Measurements from ENCODE around the gene MRPL27.
"Not testable (repeated sequence)": the region's sequence is repeated elsewhere in the genome, so short reads cannot be mapped to it uniquely, and the experiment has no call there.

Gene MRPL27

GRCh38 chr17:50372758-50373556, at the start of gene MRPL27, which contains the start of gene EME1:
Gene MRPL27 (minus strand): TSS chr17:50373184. CDS start chr17:50373170, 14 bp downstream.
Gene EME1 (plus strand): TSS chr17:50373229. CDS start chr17:50375209, 1,980 bp downstream.
- Histone ChIP-seq H3K27ac (peak within 1 kb of the TSS; percentile 78), H4K20me1 (ENCODE audit: insufficient read depth) (no peaks in the 10 kb centered on the region), H3K36me3 (ENCODE audit: insufficient read depth) (peaks cover 7% of the 10 kb centered on the region; the same call in 1 of the 2 replicates), H3K27me3 (ENCODE audit: insufficient read depth, low read depth) (no peaks in the 10 kb centered on the region), H3K4me3 (IDR thresholded peaks at IDR 0.05; ENCODE audit: insufficient read depth, low read depth, low read length) (peak within 1 kb of the TSS; percentile 79), H3K4me2 (peak within 1 kb of the TSS; percentile 63), H3K4me1 (ENCODE audit: low read depth, poor library complexity, severe bottlenecking) (peaks cover 15% of the 10 kb centered on the region), H3K79me2 (ENCODE audit: insufficient read depth, low read depth) (peaks cover 26% of the 10 kb centered on the region), H3K9ac (peak within 1 kb of the TSS; percentile 84), H2AFZ (ENCODE audit: low read depth) (peak within 1 kb of the TSS; percentile 87)
- no peak for TF ChIP-seq CTCF (conservative IDR thresholded peaks at IDR 0.05; ENCODE audit: low read depth, low read length)

GRCh38 chr17:50422738-50423137, 49.8 kb upstream of the MRPL27 start:
- Histone ChIP-seq H3K79me2 (ENCODE audit: insufficient read depth, low read depth) (peaks cover 6% of the 10 kb centered on the region; the same call in 1 of the 2 replicates), H3K27ac (no peak overlapping the region), H2AFZ (ENCODE audit: low read depth) (no peak overlapping the region), H3K4me2 (no peak overlapping the region), H3K27me3 (ENCODE audit: insufficient read depth, low read depth) (no peaks in the 10 kb centered on the region), H3K4me3 (IDR thresholded peaks at IDR 0.05; ENCODE audit: insufficient read depth, low read depth, low read length) (no peak overlapping the region), H3K4me1 (ENCODE audit: low read depth, poor library complexity, severe bottlenecking) (peaks cover 25% of the 10 kb centered on the region), H4K20me1 (ENCODE audit: insufficient read depth) (no peaks in the 10 kb centered on the region), H3K9ac (no peak overlapping the region), H3K36me3 (ENCODE audit: insufficient read depth) (no peaks in the 10 kb centered on the region)
- no peak for TF ChIP-seq CTCF (conservative IDR thresholded peaks at IDR 0.05; ENCODE audit: low read depth, low read length)

GRCh38 chr17:50421308-50422051, 48.5 kb upstream of the MRPL27 start:
- no peaks in the 10 kb centered on the region for H3K27me3 ChIP-seq (ENCODE audit: insufficient read depth, low read depth)
- H3K4me2 ChIP-seq: peak overlapping the region; percentile 14
- no peak overlapping the region for H3K27ac ChIP-seq
- H3K36me3 ChIP-seq (ENCODE audit: insufficient read depth): no peaks in the 10 kb centered on the region
- no peak overlapping the region for H3K4me3 ChIP-seq (IDR thresholded peaks at IDR 0.05; ENCODE audit: insufficient read depth, low read depth, low read length)
- no peaks in the 10 kb centered on the region for H4K20me1 ChIP-seq (ENCODE audit: insufficient read depth)
- H2AFZ ChIP-seq (ENCODE audit: low read depth): peak overlapping the region; percentile 41
- peaks cover 3% of the 10 kb centered on the region; the same call in 1 of the 2 replicates for H3K79me2 ChIP-seq (ENCODE audit: insufficient read depth, low read depth)
- TF ChIP-seq CTCF (conservative IDR thresholded peaks at IDR 0.05; ENCODE audit: low read depth, low read length): no peak
- no peak overlapping the region for H3K9ac ChIP-seq
- H3K4me1 ChIP-seq (ENCODE audit: low read depth, poor library complexity, severe bottlenecking): peaks cover 22% of the 10 kb centered on the region

GRCh38 chr17:50420419-50421112, 47.6 kb upstream of the MRPL27 start:
- no peaks in the 10 kb centered on the region for H3K27me3 ChIP-seq (ENCODE audit: insufficient read depth, low read depth)
- no peak overlapping the region for H3K9ac ChIP-seq
- H3K27ac ChIP-seq: no peak overlapping the region
- no peaks in the 10 kb centered on the region for H4K20me1 ChIP-seq (ENCODE audit: insufficient read depth)
- no peaks in the 10 kb centered on the region for H3K36me3 ChIP-seq (ENCODE audit: insufficient read depth)
- no peak overlapping the region for H3K4me2 ChIP-seq
- H3K4me3 ChIP-seq (IDR thresholded peaks at IDR 0.05; ENCODE audit: insufficient read depth, low read depth, low read length): no peak overlapping the region
- no peak for TF ChIP-seq CTCF (conservative IDR thresholded peaks at IDR 0.05; ENCODE audit: low read depth, low read length)
- H2AFZ ChIP-seq (ENCODE audit: low read depth): no peak overlapping the region
- peaks cover 21% of the 10 kb centered on the region for H3K4me1 ChIP-seq (ENCODE audit: low read depth, poor library complexity, severe bottlenecking)
- H3K79me2 ChIP-seq (ENCODE audit: insufficient read depth, low read depth): no peaks in the 10 kb centered on the region

DNA sequence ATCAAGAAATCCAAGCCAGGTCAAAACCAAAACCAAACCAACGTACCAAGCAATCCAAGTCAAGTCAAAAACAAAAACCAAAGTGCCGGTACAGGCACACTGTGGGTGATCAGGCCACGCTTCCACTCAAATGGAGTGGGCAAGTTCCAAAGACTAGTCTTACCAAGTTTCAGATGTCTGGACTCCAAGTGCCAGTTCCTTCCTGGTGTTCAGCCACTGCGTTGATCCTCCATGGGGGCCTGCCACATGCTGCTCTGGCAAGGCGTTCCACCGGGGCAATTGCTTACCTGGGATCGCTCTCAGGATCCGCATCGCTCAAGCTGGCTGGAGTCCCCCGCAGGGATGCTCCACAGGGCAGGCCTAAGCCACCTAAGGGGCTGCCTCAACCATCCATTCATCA, 46.6 kb upstream of the MRPL27 start:
- H3K4me2 ChIP-seq; H3K79me2 ChIP-seq (ENCODE audit: insufficient read depth, low read depth); H3K36me3 ChIP-seq (ENCODE audit: insufficient read depth); H4K20me1 ChIP-seq (ENCODE audit: insufficient read depth); H2AFZ ChIP-seq (ENCODE audit: low read depth); H3K27ac ChIP-seq; H3K27me3 ChIP-seq (ENCODE audit: insufficient read depth, low read depth); H3K4me3 ChIP-seq (IDR thresholded peaks at IDR 0.05; ENCODE audit: insufficient read depth, low read depth, low read length); H3K9ac ChIP-seq: not testable (repeated sequence)
- H3K4me1 ChIP-seq (ENCODE audit: low read depth, poor library complexity, severe bottlenecking): peaks cover 13% of the 10 kb centered on the region

Data from KMS-11 (cell line).